Activated CD4-positive, alpha-beta T cell treated with anti-CD3 and anti-CD28 coated beads for 4 hours (primary cell): ENCODE measurements around the gene CACNA1F.

ENCODE experiments used
- DNase-seq, 2 donors: peaks; one replicate each; pipeline ENCODE4 v3.0.0-alpha.2; 2020

CACNA1F gene

GRCh38 chrX:49257074-49257790 lies 24.1 kb upstream of the CACNA1F start:
- no peak for DNase-seq

GRCh38 chrX:49256268-49256995 lies 23.3 kb upstream of the CACNA1F start:
- no peak for DNase-seq

- DNase-seq = no peak
Measured at GRCh38 chrX:49254639-49255038, 21.5 kb upstream of the CACNA1F start.

GRCh38 chrX:49251325-49251724 lies 18.2 kb upstream of the CACNA1F start:
- DNase-seq = no peak

GRCh38 chrX:49250578-49250977 lies 17.4 kb upstream of the CACNA1F start:
- no peak for DNase-seq

GRCh38 chrX:49250066-49250465 lies 16.9 kb upstream of the CACNA1F start:
- no peak for DNase-seq

GRCh38 chrX:49249616-49250015 lies 16.5 kb upstream of the CACNA1F start:
- DNase-seq = no peak

GRCh38 chrX:49249071-49249470 lies 15.9 kb upstream of the CACNA1F start:
- DNase-seq = no peak

- no peak for DNase-seq
Measured at GRCh38 chrX:49247916-49248811, 15.0 kb upstream of the CACNA1F start.

GRCh38 chrX:49247346-49247745 lies 14.2 kb upstream of the CACNA1F start:
- DNase-seq = no peak

GRCh38 chrX:49246541-49246940 lies 13.4 kb upstream of the CACNA1F start:
- DNase-seq = no peak

GRCh38 chrX:49244207-49244606 lies 11.1 kb upstream of the CACNA1F start:
- DNase-seq = no peak

- no peak for DNase-seq
Measured at GRCh38 chrX:49243166-49243565, 10.0 kb upstream of the CACNA1F start.

GRCh38 chrX:49242545-49243066 lies 9.5 kb upstream of the CACNA1F start:
- DNase-seq = no peak

GRCh38 chrX:49238735-49239134 lies 5.6 kb upstream of the CACNA1F start:
- no peak for DNase-seq

GRCh38 chrX:49237060-49237459 lies 3.9 kb upstream of the CACNA1F start:
- no peak for DNase-seq

- DNase-seq = no peak
Measured at GRCh38 chrX:49233887-49234555, 881 bp upstream of the CACNA1F start.

GRCh38 chrX:49232525-49232924 lies 615 bp downstream of the CACNA1F start:
- DNase-seq = no peak

GRCh38 chrX:49231333-49232000 lies 1.7 kb downstream of the CACNA1F start:
- no peak for DNase-seq

GRCh38 chrX:49230500-49231232 lies 2.5 kb downstream of the CACNA1F start:
- DNase-seq = peak; percentile 41 to 45

- DNase-seq = no peak
Measured at GRCh38 chrX:49228185-49228584, 5.0 kb downstream of the CACNA1F start.
